ENCODE results near the gene MPST. TPM values are rescaled to one million over a fixed set of nuclear protein-coding genes. Genes with fewer than 3 reads are reported as not detected.

Gene MPST
- total and polyA plus RNA-seq, 9 donors, result 5.4 to 178 (median 91.6) TPM

GRCh38 chr22:36999463-36999862 is 20.1 kb upstream of the MPST start:
- intact Hi-C loops (cut with DNase I), result no loop called here
- no peak overlapping the region for H3K4me3 ChIP-seq
- no peaks in the 10 kb centered on the region for H3K9me3 ChIP-seq
- WGBS, 3 donors, result 57 to 85% (median 73%) methylated on average over 4 of the region's 4 CpGs
- TF ChIP-seq POLR2A (IDR thresholded peaks at IDR 0.05) (no peak), CTCF (IDR thresholded peaks at IDR 0.05) (no peak), EP300 (IDR thresholded peaks at IDR 0.05) (no peak)
- no peak for DNase-seq
- H3K27ac ChIP-seq, result no peak overlapping the region
- H3K4me1 ChIP-seq (ENCODE audit: insufficient read depth), result no peaks in the 10 kb centered on the region
- no peaks in the 10 kb centered on the region for H3K27me3 ChIP-seq
- no peaks in the 10 kb centered on the region for H3K36me3 ChIP-seq

GRCh38 chr22:37000676-37001534 is 18.6 kb upstream of the MPST start:
- Histone ChIP-seq H3K27ac (no peak overlapping the region), H3K36me3 (no peaks in the 10 kb centered on the region), H3K4me3 (no peak overlapping the region), H3K27me3 (no peaks in the 10 kb centered on the region), H3K9me3 (no peaks in the 10 kb centered on the region), H3K4me1 (ENCODE audit: insufficient read depth) (no peaks in the 10 kb centered on the region)
- intact Hi-C loops (cut with DNase I), result no loop called here
- TF ChIP-seq POLR2A (IDR thresholded peaks at IDR 0.05) (no peak), EP300 (IDR thresholded peaks at IDR 0.05) (no peak), CTCF (IDR thresholded peaks at IDR 0.05) (no peak)
- 68 to 79% (median 77%) methylated on average over 11 of the region's 11 CpGs for WGBS, 3 donors
- no peak for DNase-seq

- no peaks in the 10 kb centered on the region for H3K9me3 ChIP-seq
- no peak for DNase-seq
- H3K4me1 ChIP-seq (ENCODE audit: insufficient read depth), result no peaks in the 10 kb centered on the region
- H3K27me3 ChIP-seq, result no peaks in the 10 kb centered on the region
- no peaks in the 10 kb centered on the region for H3K36me3 ChIP-seq
- H3K27ac ChIP-seq, result no peak overlapping the region
- intact Hi-C loops (cut with DNase I), result no loop called here
- 81 to 88% (median 85%) methylated on average over 5 to 12 of the region's 12 CpGs for WGBS, 3 donors
- H3K4me3 ChIP-seq, result no peak overlapping the region
- TF ChIP-seq POLR2A (IDR thresholded peaks at IDR 0.05) (no peak), CTCF (IDR thresholded peaks at IDR 0.05) (no peak), EP300 (IDR thresholded peaks at IDR 0.05) (no peak)
Measured at GRCh38 chr22:37001826-37002225, 17.7 kb upstream of the MPST start.

- Histone ChIP-seq H3K27ac (no peak overlapping the region), H3K4me1 (ENCODE audit: insufficient read depth) (no peaks in the 10 kb centered on the region), H3K4me3 (no peak overlapping the region), H3K36me3 (no peaks in the 10 kb centered on the region), H3K9me3 (no peaks in the 10 kb centered on the region), H3K27me3 (no peaks in the 10 kb centered on the region)
- intact Hi-C loops (cut with DNase I), result no loop called here
- 51 to 60% (median 55%) methylated on average over 7 of the region's 7 CpGs for WGBS, 3 donors
- no peak for DNase-seq
- TF ChIP-seq CTCF (IDR thresholded peaks at IDR 0.05), result no peak
- no peak for TF ChIP-seq EP300 (IDR thresholded peaks at IDR 0.05)
- TF ChIP-seq POLR2A (IDR thresholded peaks at IDR 0.05), result no peak
Measured at GRCh38 chr22:37002633-37003032, 16.9 kb upstream of the MPST start.
